Fibroblast of the conjunctiva (primary cell): ENCODE measurements around the gene ENAM.
"Not testable (repeated sequence)": the region's sequence is repeated elsewhere in the genome, so short reads cannot be mapped to it uniquely, and the experiment has no call there.

ENCODE experiments used
- DNase-seq: peaks from one replicate; pipeline ENCODE4 v3.0.0-alpha.2; 2010; ENCODE audit warnings: low read depth

The ENAM gene

DNA sequence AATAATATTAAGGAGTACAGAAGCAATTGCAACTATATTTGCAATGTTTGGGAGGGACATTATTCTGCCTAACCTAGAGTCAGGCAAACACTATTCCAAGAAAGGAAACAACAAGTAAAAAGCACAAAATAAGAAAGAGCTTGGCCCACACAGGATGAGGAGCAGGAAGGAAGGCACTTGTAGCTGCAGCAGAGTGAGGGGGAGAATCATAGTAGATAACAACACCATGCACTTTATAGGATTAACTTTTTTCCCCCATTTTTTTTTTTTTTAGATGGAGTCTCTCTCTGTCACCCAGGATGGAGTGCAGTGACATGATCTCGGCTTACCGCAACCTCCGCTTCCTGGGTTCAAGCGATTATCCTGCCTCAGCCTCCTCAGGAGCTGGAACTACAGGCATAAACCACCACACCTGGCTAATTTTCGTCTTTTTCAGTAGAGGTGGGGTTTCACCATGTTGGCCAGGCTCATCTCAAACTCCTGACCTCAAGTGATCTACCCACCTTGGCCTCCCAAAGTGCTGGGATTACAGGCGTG lies 48.1 kb downstream of the ENAM start:
- DNase-seq, result no peak

DNA sequence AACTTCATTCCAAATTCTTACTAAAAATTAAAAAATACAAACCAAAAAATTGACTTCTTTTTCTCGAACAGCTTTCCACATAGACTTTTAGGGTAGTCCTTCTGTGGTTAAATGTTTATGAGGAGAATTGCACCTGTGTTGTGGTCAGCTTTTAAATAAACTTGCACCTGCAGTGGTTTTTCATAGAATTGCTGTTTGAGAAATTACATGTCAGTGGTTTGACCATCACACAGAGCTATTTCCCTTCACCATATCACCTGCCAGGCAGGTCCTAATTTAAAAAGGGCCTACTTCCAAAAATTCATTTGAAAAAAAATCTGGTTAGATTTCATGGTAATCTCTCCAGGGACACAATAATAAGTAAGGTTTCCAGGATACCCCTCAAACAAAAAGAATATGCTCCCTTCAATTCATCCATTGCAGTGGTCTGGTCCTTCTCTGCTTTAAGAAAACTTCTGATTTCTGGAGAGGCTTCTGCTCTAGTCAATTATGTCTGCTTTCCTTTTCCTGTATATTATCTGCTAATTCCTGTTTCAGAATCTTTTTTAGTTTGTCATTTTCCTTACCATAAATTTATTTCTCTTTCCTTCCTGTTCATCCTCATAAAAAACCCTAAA lies 49.9 kb downstream of the ENAM start:
- no peak for DNase-seq

DNA sequence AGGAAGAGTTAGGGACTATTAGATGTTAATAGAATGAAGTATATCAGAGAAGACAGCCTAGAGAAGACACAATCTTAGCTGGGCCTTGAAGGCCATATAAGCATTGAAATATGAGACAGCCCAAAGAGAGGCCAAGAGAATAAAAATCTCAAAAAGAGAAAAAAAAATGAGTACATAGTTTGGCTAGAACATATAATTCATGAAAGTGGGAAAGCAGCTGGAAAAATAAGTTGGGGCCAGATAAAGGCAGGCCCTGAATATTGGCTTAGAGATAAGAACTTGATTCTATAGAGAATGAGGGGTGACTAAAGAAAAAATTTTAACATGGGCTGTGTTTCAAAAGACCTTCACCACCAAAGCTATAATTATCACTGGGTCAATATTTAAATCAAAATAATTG lies 52.4 kb downstream of the ENAM start:
- DNase-seq, result no peak

DNA sequence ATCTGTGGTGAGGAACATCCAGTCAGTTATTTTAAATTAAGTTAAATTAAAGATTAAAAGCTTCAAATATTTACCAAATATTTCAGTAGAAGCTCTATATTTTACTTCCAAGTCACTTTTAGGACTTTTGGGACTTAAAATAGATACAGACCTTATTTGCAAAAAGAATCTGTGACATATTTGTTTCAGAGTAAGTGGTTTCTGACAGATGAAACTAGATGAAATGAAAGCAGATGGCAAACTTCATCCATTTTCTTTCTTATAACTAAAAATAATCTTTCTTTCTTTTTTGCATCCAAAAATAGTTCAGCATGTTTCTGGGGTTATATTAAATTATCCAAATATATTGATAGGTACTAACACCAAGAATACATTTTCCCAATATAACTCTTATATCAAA lies 53.2 kb downstream of the ENAM start:
- no peak for DNase-seq

DNA sequence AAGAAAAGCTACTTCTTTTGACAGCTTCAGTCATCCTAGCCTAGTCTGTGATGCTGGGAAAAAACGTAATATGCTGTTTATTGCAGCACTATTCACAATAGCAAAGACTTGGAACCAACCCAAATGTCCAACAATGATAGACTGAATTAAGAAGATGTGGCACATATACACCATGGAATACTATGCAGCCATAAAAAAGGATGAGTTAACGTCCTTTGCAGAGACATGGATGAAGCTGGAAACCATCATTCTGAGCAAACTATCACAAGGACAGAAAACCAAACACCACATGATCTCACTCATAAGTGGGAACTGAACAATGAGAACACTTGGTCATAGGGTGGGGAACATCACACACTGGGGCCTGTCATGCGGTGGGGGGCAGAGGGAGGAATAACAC lies 53.6 kb downstream of the ENAM start:
- DNase-seq, result not testable (repeated sequence)

DNA sequence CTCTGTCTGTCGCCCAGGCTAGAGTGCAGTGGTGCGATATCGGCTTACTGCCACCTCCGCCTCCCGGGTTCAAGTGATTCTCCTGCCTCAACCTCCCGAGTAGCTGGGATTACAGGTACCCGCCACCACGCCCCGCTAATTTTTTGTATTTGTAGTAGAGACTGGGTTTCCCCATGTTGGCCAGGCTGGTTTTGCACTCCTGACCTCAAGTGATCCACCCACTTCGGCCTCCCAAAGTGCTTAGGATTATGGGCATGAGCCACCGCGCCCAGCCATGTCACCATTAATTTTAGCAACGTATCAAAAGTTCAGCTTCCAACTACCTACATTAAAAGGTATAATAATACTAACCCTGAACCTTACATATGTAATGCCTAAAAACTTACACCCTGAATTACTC lies 58.8 kb downstream of the ENAM start:
- DNase-seq, result no peak

DNA sequence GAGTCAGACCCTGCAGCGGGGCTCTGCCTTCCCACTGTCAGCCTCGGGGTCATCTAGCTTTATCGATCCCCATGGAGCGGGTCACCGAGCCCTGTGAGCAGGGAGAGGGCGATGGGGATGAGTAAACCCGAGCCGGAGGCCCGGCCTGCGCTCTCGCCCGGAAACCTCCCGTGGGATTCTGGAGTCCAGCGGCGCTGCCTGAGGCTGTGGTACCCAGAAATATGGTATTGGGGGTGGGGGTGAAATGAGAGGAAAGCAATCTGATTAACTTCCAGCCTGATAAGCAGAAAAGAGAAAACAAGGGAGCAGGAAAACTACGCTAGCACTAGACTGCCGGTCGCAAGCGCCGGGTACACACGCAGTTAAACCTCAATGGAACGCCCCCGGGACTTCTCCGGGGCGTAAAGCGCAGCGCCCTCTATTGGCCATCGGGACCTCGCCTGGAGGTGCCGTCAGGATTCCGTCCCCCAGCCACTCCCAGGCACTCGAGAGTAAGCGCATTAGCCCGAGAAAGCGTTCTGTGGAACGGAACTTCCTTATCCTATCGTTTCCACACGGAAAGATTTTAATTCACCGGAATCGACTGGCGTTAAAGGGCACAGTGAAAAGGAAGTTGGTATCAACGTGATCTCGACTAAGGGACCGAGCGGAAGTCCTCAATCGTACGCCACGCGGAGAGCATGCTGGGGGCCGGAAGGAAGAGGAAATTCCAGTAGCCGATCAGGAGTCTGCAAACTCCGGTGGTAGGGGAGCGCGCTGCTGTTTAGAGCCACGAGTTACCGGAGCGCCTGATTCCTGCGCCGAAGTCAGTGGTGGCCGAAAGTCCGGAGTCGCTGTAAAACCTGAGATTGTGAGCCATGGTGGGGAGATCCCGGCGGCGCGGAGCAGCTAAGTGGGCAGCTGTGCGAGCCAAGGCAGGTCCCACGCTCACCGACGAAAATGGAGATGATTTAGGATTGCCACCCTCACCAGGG lies 59.6 kb downstream of the ENAM start, which contains the start of gene UTP3:
Gene UTP3, plus strand, starts transcription at position 712 of the 974 bp plus-strand sequence. Its CDS starts 146 bp downstream, at position 858.
- peak; percentile 97 for DNase-seq

DNA sequence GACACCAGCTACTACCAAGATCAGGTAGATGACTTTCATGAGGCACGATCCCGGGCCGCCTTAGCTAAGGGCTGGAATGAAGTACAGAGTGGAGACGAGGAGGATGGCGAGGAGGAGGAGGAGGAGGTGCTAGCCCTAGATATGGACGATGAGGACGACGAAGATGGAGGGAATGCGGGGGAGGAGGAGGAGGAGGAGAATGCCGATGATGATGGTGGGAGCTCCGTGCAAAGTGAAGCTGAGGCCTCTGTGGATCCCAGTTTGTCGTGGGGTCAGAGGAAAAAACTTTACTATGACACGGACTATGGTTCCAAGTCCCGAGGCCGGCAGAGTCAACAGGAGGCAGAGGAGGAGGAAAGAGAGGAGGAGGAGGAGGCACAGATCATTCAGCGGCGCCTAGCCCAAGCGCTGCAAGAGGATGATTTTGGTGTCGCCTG lies 60.3 kb downstream of the ENAM start:
- DNase-seq, result no peak

DNA sequence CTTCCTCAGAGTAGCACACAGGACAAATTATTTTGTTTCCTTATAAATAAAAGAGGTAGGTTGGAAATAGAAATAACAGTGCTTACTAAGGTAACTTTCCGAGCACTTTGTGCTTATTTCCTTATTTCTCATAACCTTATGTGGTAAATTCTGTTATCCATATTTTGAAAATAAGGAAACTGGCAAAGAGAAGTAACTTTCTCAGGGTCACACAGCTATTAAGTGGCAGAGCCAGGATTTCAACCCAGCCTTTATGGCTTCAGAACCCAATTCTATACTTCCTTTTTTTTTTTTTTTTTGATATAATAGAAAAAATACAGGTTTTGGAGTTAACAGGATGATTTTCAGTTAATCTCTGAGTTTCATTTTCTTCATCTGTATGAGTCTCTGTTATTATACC lies 63.1 kb downstream of the ENAM start:
- no peak for DNase-seq

DNA sequence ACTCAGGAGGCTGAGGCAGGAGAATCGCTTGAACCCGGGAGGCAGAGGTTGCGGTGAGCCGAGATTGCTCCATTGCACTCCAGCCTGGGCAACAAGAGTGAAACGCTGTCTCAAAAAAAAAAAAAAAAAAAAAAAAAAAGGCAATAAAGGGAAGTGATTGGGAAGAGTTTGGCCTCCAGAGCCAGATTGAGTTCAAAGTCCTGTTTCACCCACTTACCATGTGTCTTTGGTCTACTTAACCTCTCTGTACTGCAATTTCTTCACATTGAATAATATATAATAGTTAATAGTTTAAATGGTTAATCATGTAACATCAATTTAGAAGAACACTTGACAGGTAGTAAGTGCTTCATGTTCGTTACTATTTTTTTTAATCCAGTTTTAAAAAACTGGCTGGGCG lies 66.1 kb downstream of the ENAM start:
- not testable (repeated sequence) for DNase-seq
